DMS 273 (cell line): ENCODE measurements around the gene ZNF567.
"Not testable (repeated sequence)": the region's sequence is repeated elsewhere in the genome, so short reads cannot be mapped to it uniquely, and the experiment has no call there.

ENCODE experiments used
- DNase-seq: peaks from one replicate; lab custom pipeline; 2025; ENCODE audit not compliant: unreplicated experiment; lab: John Stamatoyannopoulos, UW

ZNF567 gene

GRCh38 chr19:36687214-36688056 lies at the start of gene ZNF567:
Gene ZNF567, plus strand, starts transcription at chr19:36687612. Its CDS starts 7,256 bp downstream, at chr19:36694868.
- peak; percentile 99 for DNase-seq

GRCh38 chr19:36638862-36639510 lies 48.4 kb upstream of the ZNF567 start:
- peak; percentile 25 for DNase-seq

GRCh38 chr19:36646746-36647145 lies 40.7 kb upstream of the ZNF567 start:
- no peak for DNase-seq

GRCh38 chr19:36652958-36653357 lies 34.5 kb upstream of the ZNF567 start:
- DNase-seq: peak; percentile 56

GRCh38 chr19:36665832-36666231 lies 21.6 kb upstream of the ZNF567 start:
- DNase-seq: no peak

- no peak for DNase-seq
Observed at GRCh38 chr19:36668646-36669045, 18.8 kb upstream of the ZNF567 start.

- DNase-seq: no peak
Observed at GRCh38 chr19:36672368-36672767, 15.0 kb upstream of the ZNF567 start.

- no peak for DNase-seq
Observed at GRCh38 chr19:36674201-36674600, 13.2 kb upstream of the ZNF567 start.

- DNase-seq: no peak
Observed at GRCh38 chr19:36679455-36679854, 8.0 kb upstream of the ZNF567 start.

- no peak for DNase-seq
Observed at GRCh38 chr19:36685835-36686234, 1.6 kb upstream of the ZNF567 start.

GRCh38 chr19:36686365-36687213 lies 823 bp upstream of the ZNF567 start:
- peak; percentile 57 for DNase-seq

- DNase-seq: no peak
Observed at GRCh38 chr19:36688058-36688457, 646 bp downstream of the ZNF567 start.

GRCh38 chr19:36707134-36707533 lies 19.7 kb downstream of the ZNF567 start:
- no peak for DNase-seq

GRCh38 chr19:36709423-36709822 lies 22.0 kb downstream of the ZNF567 start:
- DNase-seq: no peak

- peak; percentile 14 for DNase-seq
Observed at GRCh38 chr19:36719687-36720556, 32.5 kb downstream of the ZNF567 start.

GRCh38 chr19:36736166-36736565 lies 48.8 kb downstream of the ZNF567 start:
- not testable (repeated sequence) for DNase-seq

- DNase-seq: no peak
Observed at GRCh38 chr19:36745870-36746269, 58.5 kb downstream of the ZNF567 start.

GRCh38 chr19:36747750-36748149 lies 60.3 kb downstream of the ZNF567 start:
- no peak for DNase-seq

GRCh38 chr19:36748431-36749275 lies 61.2 kb downstream of the ZNF567 start:
- no peak for DNase-seq

GRCh38 chr19:36749613-36750012 lies 62.2 kb downstream of the ZNF567 start:
- DNase-seq: not testable (repeated sequence)
